Ishikawa (cell line): ENCODE results near the gene LRTM2.

ENCODE experiments used
- CEBPB ChIP-seq: IDR thresholded peaks from 2 replicates; pipeline ENCODE4 v1.6.1; 2012
- CREB1 ChIP-seq: IDR thresholded peaks from 2 replicates; pipeline ENCODE4 v1.6.1; 2012; ENCODE audit warnings: low read depth
- EGR1 ChIP-seq: IDR thresholded peaks from 2 replicates; pipeline ENCODE4 v1.6.1; 2012
- EP300 ChIP-seq: IDR thresholded peaks from 2 replicates; pipeline ENCODE4 v1.6.1; 2012; ENCODE audit warnings: borderline replicate concordance
- FOXM1 ChIP-seq: IDR thresholded peaks from 2 replicates; pipeline ENCODE4 v1.6.1; 2012; ENCODE audit warnings: low read depth, borderline replicate concordance
- NFIC ChIP-seq: IDR thresholded peaks from 2 replicates; pipeline ENCODE4 v1.6.1; 2012
- RAD21 ChIP-seq: IDR thresholded peaks from 2 replicates; pipeline ENCODE4 v1.6.1; 2012; ENCODE audit warnings: low read depth
- TAF1 ChIP-seq: IDR thresholded peaks from 2 replicates; pipeline ENCODE4 v1.6.1; 2012; ENCODE audit warnings: low read depth, mild to moderate bottlenecking
- TCF12 ChIP-seq: IDR thresholded peaks from 2 replicates; pipeline ENCODE4 v1.6.1; 2012; ENCODE audit warnings: low read depth
- TEAD4 ChIP-seq: IDR thresholded peaks from 2 replicates; pipeline ENCODE4 v1.6.1; 2012
- YY1 ChIP-seq: IDR thresholded peaks from 2 replicates; pipeline ENCODE4 v1.6.1; 2012; ENCODE audit warnings: low read depth
- ZBTB7A ChIP-seq: IDR thresholded peaks from 2 replicates; pipeline ENCODE4 v1.6.1; 2012; ENCODE audit warnings: low read depth
- TF ChIP-seq, protein P1 (sequence below): IDR thresholded peaks from 2 replicates; pipeline ENCODE4 v1.6.1; 2012
- TF ChIP-seq, protein P2 (sequence below): IDR thresholded peaks from 2 replicates; pipeline ENCODE4 v1.6.1; 2012; ENCODE audit warnings: low read depth, mild to moderate bottlenecking
- TF ChIP-seq, protein P3 (sequence below): IDR thresholded peaks from 2 replicates; pipeline ENCODE4 v1.6.1; 2012

The LRTM2 gene

DNA sequence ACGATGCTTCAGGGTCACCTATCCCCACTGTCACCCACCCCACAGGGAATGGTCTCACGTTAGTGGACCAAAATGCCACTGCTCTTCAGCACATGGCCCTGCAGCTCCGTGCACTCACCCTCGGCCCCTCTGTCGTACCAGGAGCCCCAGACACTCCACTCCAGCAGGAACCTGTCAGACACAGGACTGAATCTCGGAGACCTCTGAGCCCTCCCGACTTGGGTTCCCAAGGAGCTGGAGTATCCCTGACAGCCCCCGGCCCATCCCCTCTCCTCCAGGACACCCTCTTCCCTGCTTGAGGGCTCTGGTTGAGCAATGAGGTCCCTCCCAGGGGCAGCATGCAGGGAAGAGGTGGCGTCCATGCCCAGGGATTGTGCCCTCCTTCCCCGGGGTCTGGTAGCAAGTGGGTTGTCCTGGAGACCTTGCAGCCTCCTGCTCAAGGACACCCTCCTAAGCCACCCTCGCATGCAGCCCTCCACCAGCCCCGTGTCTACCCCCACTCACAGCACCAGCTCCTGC, 20.4 kb upstream of the LRTM2 start:
- TF ChIP-seq, protein P1, sequence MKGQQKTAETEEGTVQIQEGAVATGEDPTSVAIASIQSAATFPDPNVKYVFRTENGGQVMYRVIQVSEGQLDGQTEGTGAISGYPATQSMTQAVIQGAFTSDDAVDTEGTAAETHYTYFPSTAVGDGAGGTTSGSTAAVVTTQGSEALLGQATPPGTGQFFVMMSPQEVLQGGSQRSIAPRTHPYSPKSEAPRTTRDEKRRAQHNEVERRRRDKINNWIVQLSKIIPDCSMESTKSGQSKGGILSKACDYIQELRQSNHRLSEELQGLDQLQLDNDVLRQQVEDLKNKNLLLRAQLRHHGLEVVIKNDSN: no peak
- no peak for TF ChIP-seq YY1
- no peak for TF ChIP-seq ZBTB7A
- TF ChIP-seq CREB1: no peak
- no peak for TF ChIP-seq EGR1
- TF ChIP-seq, protein P2, sequence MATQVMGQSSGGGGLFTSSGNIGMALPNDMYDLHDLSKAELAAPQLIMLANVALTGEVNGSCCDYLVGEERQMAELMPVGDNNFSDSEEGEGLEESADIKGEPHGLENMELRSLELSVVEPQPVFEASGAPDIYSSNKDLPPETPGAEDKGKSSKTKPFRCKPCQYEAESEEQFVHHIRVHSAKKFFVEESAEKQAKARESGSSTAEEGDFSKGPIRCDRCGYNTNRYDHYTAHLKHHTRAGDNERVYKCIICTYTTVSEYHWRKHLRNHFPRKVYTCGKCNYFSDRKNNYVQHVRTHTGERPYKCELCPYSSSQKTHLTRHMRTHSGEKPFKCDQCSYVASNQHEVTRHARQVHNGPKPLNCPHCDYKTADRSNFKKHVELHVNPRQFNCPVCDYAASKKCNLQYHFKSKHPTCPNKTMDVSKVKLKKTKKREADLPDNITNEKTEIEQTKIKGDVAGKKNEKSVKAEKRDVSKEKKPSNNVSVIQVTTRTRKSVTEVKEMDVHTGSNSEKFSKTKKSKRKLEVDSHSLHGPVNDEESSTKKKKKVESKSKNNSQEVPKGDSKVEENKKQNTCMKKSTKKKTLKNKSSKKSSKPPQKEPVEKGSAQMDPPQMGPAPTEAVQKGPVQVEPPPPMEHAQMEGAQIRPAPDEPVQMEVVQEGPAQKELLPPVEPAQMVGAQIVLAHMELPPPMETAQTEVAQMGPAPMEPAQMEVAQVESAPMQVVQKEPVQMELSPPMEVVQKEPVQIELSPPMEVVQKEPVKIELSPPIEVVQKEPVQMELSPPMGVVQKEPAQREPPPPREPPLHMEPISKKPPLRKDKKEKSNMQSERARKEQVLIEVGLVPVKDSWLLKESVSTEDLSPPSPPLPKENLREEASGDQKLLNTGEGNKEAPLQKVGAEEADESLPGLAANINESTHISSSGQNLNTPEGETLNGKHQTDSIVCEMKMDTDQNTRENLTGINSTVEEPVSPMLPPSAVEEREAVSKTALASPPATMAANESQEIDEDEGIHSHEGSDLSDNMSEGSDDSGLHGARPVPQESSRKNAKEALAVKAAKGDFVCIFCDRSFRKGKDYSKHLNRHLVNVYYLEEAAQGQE: no peak
- no peak for TF ChIP-seq EP300
- no peak for TF ChIP-seq FOXM1
- TF ChIP-seq TAF1: no peak
- no peak for TF ChIP-seq CEBPB
- TF ChIP-seq NFIC: no peak
- no peak for TF ChIP-seq TCF12
- TF ChIP-seq RAD21: no peak
- TF ChIP-seq, protein P3, sequence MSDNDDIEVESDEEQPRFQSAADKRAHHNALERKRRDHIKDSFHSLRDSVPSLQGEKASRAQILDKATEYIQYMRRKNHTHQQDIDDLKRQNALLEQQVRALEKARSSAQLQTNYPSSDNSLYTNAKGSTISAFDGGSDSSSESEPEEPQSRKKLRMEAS: no peak
- no peak for TF ChIP-seq TEAD4

- TF ChIP-seq TEAD4 (no peak), FOXM1 (no peak)
Measured at GRCh38 chr12:1800401-1801302, 19.7 kb upstream of the LRTM2 start.

GRCh38 chr12:1801303-1801975, 18.9 kb upstream of the LRTM2 start:
- TF ChIP-seq RAD21: no peak
- no peak for TF ChIP-seq TCF12
- TF ChIP-seq, protein P3: no peak
- TF ChIP-seq, protein P2: no peak
- TF ChIP-seq ZBTB7A: no peak
- no peak for TF ChIP-seq TEAD4
- no peak for TF ChIP-seq EP300
- no peak for TF ChIP-seq CREB1
- TF ChIP-seq, protein P1: no peak
- no peak for TF ChIP-seq CEBPB
- no peak for TF ChIP-seq EGR1
- no peak for TF ChIP-seq FOXM1
- TF ChIP-seq YY1: no peak
- TF ChIP-seq NFIC: no peak
- no peak for TF ChIP-seq TAF1

DNA sequence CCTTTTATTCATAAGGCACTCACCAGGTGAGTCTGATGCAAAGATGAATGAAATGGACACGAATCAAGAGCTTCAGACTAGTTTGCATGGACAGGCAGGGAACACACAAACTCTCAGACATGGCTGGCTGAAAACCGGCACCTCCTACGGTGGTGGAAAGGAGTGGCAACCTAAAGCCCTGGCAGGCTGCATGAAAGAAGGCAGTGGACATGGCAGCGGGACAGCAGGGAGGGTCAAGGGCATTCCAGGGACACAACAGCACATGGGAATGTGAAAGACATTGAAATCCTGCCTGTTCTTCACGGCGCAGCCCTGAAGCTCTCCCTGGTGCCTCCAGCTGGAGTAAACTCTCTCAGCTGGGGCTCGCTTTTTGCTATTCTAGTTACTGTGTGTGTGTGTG, 16.6 kb upstream of the LRTM2 start:
- TF ChIP-seq, protein P3: no peak

DNA sequence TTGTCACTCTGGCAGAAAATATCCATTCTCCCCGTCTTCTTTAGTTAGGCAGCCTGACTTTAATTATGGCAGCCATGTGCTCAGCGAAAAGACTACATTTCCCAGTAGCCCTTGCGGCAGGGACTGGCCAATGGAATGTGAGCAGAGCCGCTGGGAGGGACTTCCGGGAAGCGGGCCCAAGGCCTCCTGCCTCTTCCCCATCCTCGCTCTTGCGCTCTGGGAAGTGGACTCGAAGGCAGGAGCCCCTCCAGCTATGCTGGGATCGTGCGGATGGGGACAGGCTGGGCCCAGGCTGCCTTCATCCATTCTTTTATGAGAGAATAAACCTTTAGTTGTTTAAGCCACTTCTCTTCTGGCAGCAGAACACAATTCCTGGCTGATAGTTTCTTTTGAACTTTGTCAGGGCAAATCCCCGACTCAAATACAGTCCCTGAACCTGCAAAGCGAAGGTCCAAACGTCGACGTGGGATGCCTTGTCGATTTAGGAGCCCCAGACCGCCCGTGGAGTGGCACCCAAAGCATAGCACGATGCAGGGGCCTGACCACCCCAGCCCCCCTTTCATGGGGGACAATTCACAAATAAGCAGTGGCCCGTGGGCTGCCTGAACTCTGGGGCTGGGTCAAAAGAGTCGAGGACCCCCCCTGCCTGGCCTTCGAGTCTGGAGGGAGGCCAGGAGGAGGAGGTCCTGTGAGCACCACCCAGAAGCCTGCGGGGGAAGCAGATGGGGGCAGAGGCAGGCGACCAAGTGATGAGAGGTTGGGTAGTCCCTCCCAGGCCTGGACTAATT, 15.6 kb upstream of the LRTM2 start:
- TF ChIP-seq, protein P3: peak; percentile 96
- TF ChIP-seq YY1 (peak; percentile 95), RAD21 (no peak)
